Gastroesophageal sphincter (tissue), 3 donors: Measurements from ENCODE around the gene OR4K1.

ENCODE experiments used
- CTCF ChIP-seq, 4 experiments: fragments of 200-600 bp in 2 of 4; fragments of 450-650 bp in 2 of 4; sonication (generic) in 1 of 4; IDR thresholded peaks; one replicate each; pipeline ENCODE4 v1.5.1; 2017 to 2019; ENCODE audit warnings: antibody characterized with exemption in 4 of 4, mild to moderate bottlenecking in 2 of 4, moderate library complexity in 2 of 4
- EP300 ChIP-seq: sonication (generic); formaldehyde crosslinking; IDR thresholded peaks from one replicate; pipeline ENCODE4 v1.6.1; 2017; ENCODE audit warnings: antibody characterized with exemption, mild to moderate bottlenecking
- POLR2A ChIP-seq, 2 donors: fragments of 450-650 bp; IDR thresholded peaks; one replicate each; pipeline ENCODE4 v1.6.1; 2017; ENCODE audit warnings: antibody characterized with exemption in 2 of 2, mild to moderate bottlenecking in 2 of 2, moderate library complexity in 1 of 2

GRCh38 chr14:19947413-19948090, 16.8 kb downstream of the OR4K1 start:
- TF ChIP-seq CTCF (IDR thresholded peaks at IDR 0.05): no peak
- TF ChIP-seq POLR2A (IDR thresholded peaks at IDR 0.05): no peak
- no peak for TF ChIP-seq EP300
